Stimulated activated effector memory CD8-positive, alpha-beta T cell treated with anti-CD3 and anti-CD28 coated beads, Interleukin-12 subunit alpha, Interleukin-12 subunit beta, amount 100 ng/mL, for 72 hours (primary cell): ENCODE measurements around the gene UBE2J2.

Experiments
- ATAC-seq: fragments of 150-1000 bp; cut with Tn5 transposase; 2 replicates; pipeline ENCODE4 v1.10.0; 2021
- DNase-seq, 2 donors: peaks; one replicate each; pipeline ENCODE4 v3.0.0; 2021 to 2022; ENCODE audit warnings: low spot score in 2 of 2
- H3K27ac Mint-ChIP-seq: one replicate; pipeline ENCODE4 v1.8.0; 2022; ENCODE audit warnings: mild to moderate bottlenecking, mixed read lengths
- H3K36me3 Mint-ChIP-seq: one replicate; pipeline ENCODE4 v1.8.0; 2022; ENCODE audit warnings: mild to moderate bottlenecking, mixed read lengths
- H3K4me1 Mint-ChIP-seq: one replicate; pipeline ENCODE4 v1.8.0; 2022; ENCODE audit warnings: mixed read lengths
- H3K4me3 Mint-ChIP-seq: one replicate; pipeline ENCODE4 v1.8.0; 2022; ENCODE audit warnings: mild to moderate bottlenecking, mixed read lengths
- H3K9me3 Mint-ChIP-seq: one replicate; pipeline ENCODE4 v1.8.0; 2022; ENCODE audit warnings: mixed read lengths

UBE2J2 gene

GRCh38 chr1:1237874-1238701 lies 35.6 kb downstream of the UBE2J2 start:
- ATAC-seq (peak; percentile 9), DNase-seq (peak in 1 of 2 donors; percentile 52)
- no peak overlapping the region for H3K27ac Mint-ChIP-seq
- peaks cover 16% of the 10 kb centered on the region for H3K4me1 Mint-ChIP-seq
- H3K9me3 Mint-ChIP-seq, result no peaks in the 10 kb centered on the region
- H3K4me3 Mint-ChIP-seq, result no peak overlapping the region
- H3K36me3 Mint-ChIP-seq, result peaks cover 20% of the 10 kb centered on the region

- Mint-ChIP-seq H3K9me3 (no peaks in the 10 kb centered on the region), H3K36me3 (peaks cover 20% of the 10 kb centered on the region), H3K4me1 (peaks cover 16% of the 10 kb centered on the region), H3K4me3 (no peak overlapping the region), H3K27ac (no peak overlapping the region)
- ATAC-seq (no peak), DNase-seq (no peak)
Measured at GRCh38 chr1:1236945-1237873, 36.4 kb downstream of the UBE2J2 start.

GRCh38 chr1:1236176-1236763 lies 37.4 kb downstream of the UBE2J2 start:
- Mint-ChIP-seq H3K9me3 (no peaks in the 10 kb centered on the region), H3K4me3 (no peak overlapping the region), H3K27ac (no peak overlapping the region), H3K36me3 (peaks cover 24% of the 10 kb centered on the region), H3K4me1 (peaks cover 16% of the 10 kb centered on the region)
- no peak for ATAC-seq
- no peak for DNase-seq

GRCh38 chr1:1235016-1235744 lies 38.5 kb downstream of the UBE2J2 start:
- Mint-ChIP-seq H3K4me1 (peaks cover 24% of the 10 kb centered on the region), H3K27ac (no peak overlapping the region), H3K36me3 (peaks cover 35% of the 10 kb centered on the region), H3K4me3 (peak overlapping the region; percentile 61), H3K9me3 (no peaks in the 10 kb centered on the region)
- ATAC-seq (no peak), DNase-seq (no peak)

GRCh38 chr1:1234180-1234808 lies 39.4 kb downstream of the UBE2J2 start:
- Mint-ChIP-seq H3K4me3 (peak overlapping the region; percentile 61), H3K9me3 (no peaks in the 10 kb centered on the region), H3K4me1 (peaks cover 33% of the 10 kb centered on the region), H3K27ac (no peak overlapping the region), H3K36me3 (peaks cover 44% of the 10 kb centered on the region)
- ATAC-seq (no peak), DNase-seq (no peak)

- Mint-ChIP-seq H3K9me3 (no peaks in the 10 kb centered on the region), H3K4me1 (peaks cover 35% of the 10 kb centered on the region), H3K27ac (peak overlapping the region; percentile 74), H3K4me3 (peak overlapping the region; percentile 61), H3K36me3 (peaks cover 51% of the 10 kb centered on the region)
- DNase-seq (no peak), ATAC-seq (no peak)
Measured at GRCh38 chr1:1233567-1233892, 40.1 kb downstream of the UBE2J2 start.

GRCh38 chr1:1232796-1233566 lies 40.7 kb downstream of the UBE2J2 start:
- H3K9me3 Mint-ChIP-seq, result no peaks in the 10 kb centered on the region
- H3K4me3 Mint-ChIP-seq, result peak overlapping the region; percentile 61
- ATAC-seq (no peak), DNase-seq (no peak)
- peak overlapping the region; percentile 74 for H3K27ac Mint-ChIP-seq
- H3K4me1 Mint-ChIP-seq, result peaks cover 35% of the 10 kb centered on the region
- peaks cover 57% of the 10 kb centered on the region for H3K36me3 Mint-ChIP-seq

GRCh38 chr1:1232208-1232795 lies 41.4 kb downstream of the UBE2J2 start, which contains the start of gene B3GALT6:
Gene B3GALT6, plus strand, starts transcription at chr1:1232237. Its CDS starts 42 bp downstream, at chr1:1232279.
- DNase-seq, result no peak
- no peaks in the 10 kb centered on the region for H3K9me3 Mint-ChIP-seq

GRCh38 chr1:1231400-1232207 lies 42.0 kb downstream of the UBE2J2 start, which contains the start of gene SDF4:
Gene SDF4, minus strand, starts transcription at chr1:1232001. Its CDS starts 3,229 bp downstream, at chr1:1228772.
- DNase-seq (peak; percentile 92 to 97), ATAC-seq (peak; percentile 95)
- Mint-ChIP-seq H3K27ac (peak within 1 kb of the TSS; percentile 94), H3K4me3 (peak within 1 kb of the TSS; percentile 87), H3K9me3 (no peaks in the 10 kb centered on the region), H3K4me1 (peaks cover 35% of the 10 kb centered on the region), H3K36me3 (peaks cover 69% of the 10 kb centered on the region)

More at GRCh38 chr1:1232208-1232795, 41.4 kb downstream of the UBE2J2 start, which contains the start of gene B3GALT6:
- ATAC-seq, result no peak
- Mint-ChIP-seq H3K27ac (peak within 1 kb of the TSS; percentile 94), H3K4me1 (peaks cover 35% of the 10 kb centered on the region), H3K36me3 (peaks cover 63% of the 10 kb centered on the region), H3K4me3 (peak within 1 kb of the TSS; percentile 87)

- peaks cover 76% of the 10 kb centered on the region for H3K36me3 Mint-ChIP-seq
- peak overlapping the region; percentile 87 for H3K4me3 Mint-ChIP-seq
- H3K4me1 Mint-ChIP-seq, result peaks cover 37% of the 10 kb centered on the region
- ATAC-seq (no peak), DNase-seq (no peak)
- peak overlapping the region; percentile 94 for H3K27ac Mint-ChIP-seq
- H3K9me3 Mint-ChIP-seq, result no peaks in the 10 kb centered on the region
Measured at GRCh38 chr1:1230656-1231399, 42.8 kb downstream of the UBE2J2 start.

- Mint-ChIP-seq H3K27ac (peak overlapping the region; percentile 94), H3K4me3 (peak overlapping the region; percentile 87), H3K4me1 (peaks cover 45% of the 10 kb centered on the region), H3K36me3 (peaks cover 77% of the 10 kb centered on the region), H3K9me3 (no peaks in the 10 kb centered on the region)
- no peak for ATAC-seq
- no peak for DNase-seq
Measured at GRCh38 chr1:1229770-1230169, 43.9 kb downstream of the UBE2J2 start.

- H3K4me1 Mint-ChIP-seq, result peaks cover 39% of the 10 kb centered on the region
- no peak for DNase-seq
- no peak overlapping the region for H3K4me3 Mint-ChIP-seq
- no peaks in the 10 kb centered on the region for H3K9me3 Mint-ChIP-seq
- peaks cover 76% of the 10 kb centered on the region for H3K36me3 Mint-ChIP-seq
- no peak overlapping the region for H3K27ac Mint-ChIP-seq
- no peak for ATAC-seq
Measured at GRCh38 chr1:1228596-1229321, 44.9 kb downstream of the UBE2J2 start.
